Smooth muscle cell (in vitro differentiated cells): ENCODE results near the gene SMARCA4. TPM values are rescaled to one million over a fixed set of nuclear protein-coding genes. Genes with fewer than 3 reads are reported as not detected.

Experiments used
- DNase-seq: peaks from one replicate; lab custom pipeline; 2025; ENCODE audit not compliant: unreplicated experiment; lab: John Stamatoyannopoulos, UW
- H2AFZ ChIP-seq: fragments of 200-600 bp; sonication (generic); 2 replicates; pipeline ENCODE4 v1.6.0; 2016; ENCODE audit warnings: antibody characterized with exemption, low read depth, mild to moderate bottlenecking
- H3F3A ChIP-seq: fragments of 200-600 bp; sonication (generic); 2 replicates; pipeline ENCODE4 v1.6.0; 2017; ENCODE audit warnings: antibody characterized with exemption, low read depth
- H3K27ac ChIP-seq: fragments of 200-600 bp; sonication (generic); 2 replicates; pipeline ENCODE4 v1.5.1; 2016; ENCODE audit warnings: low read depth, mild to moderate bottlenecking
- H3K27me3 ChIP-seq: fragments of 200-600 bp; sonication (generic); 2 replicates; pipeline ENCODE4 v1.6.1; 2016; ENCODE audit warnings: low read depth, mild to moderate bottlenecking
- H3K36me3 ChIP-seq: fragments of 200-600 bp; sonication (generic); 2 replicates; pipeline ENCODE4 v1.5.1; 2016; ENCODE audit warnings: low read depth
- H3K4me1 ChIP-seq: fragments of 200-600 bp; sonication (generic); 2 replicates; pipeline ENCODE4 v1.5.1; 2016; ENCODE audit warnings: low read depth
- H3K4me2 ChIP-seq: fragments of 200-600 bp; sonication (generic); 2 replicates; pipeline ENCODE4 v1.6.0; 2016; ENCODE audit warnings: mild to moderate bottlenecking
- H3K4me3 ChIP-seq: fragments of 200-600 bp; sonication (generic); 2 replicates; pipeline ENCODE4 v1.5.1; 2016; ENCODE audit warnings: mild to moderate bottlenecking
- H3K79me2 ChIP-seq: fragments of 200-600 bp; sonication (generic); 2 replicates; pipeline ENCODE4 v1.6.0; 2016; ENCODE audit warnings: low read depth, mild to moderate bottlenecking
- H3K9ac ChIP-seq: fragments of 200-600 bp; sonication (generic); 2 replicates; pipeline ENCODE4 v1.6.0; 2016; ENCODE audit warnings: low read depth
- H3K9me3 ChIP-seq: fragments of 200-600 bp; sonication (generic); replicated peaks from 2 replicates; pipeline ENCODE4 v1.5.1; 2016; ENCODE audit warnings: low read depth
- H4K20me1 ChIP-seq: fragments of 200-600 bp; sonication (generic); 2 replicates; pipeline ENCODE4 v1.6.0; 2016; ENCODE audit warnings: low read depth
- CTCF ChIP-seq: fragments of 200-600 bp; sonication (generic); IDR thresholded peaks from 2 replicates; pipeline ENCODE4 v1.5.1; 2017; ENCODE audit warnings: borderline replicate concordance, mild to moderate bottlenecking, antibody characterized with exemption; ENCODE audit not compliant: insufficient read depth, poor library complexity, severe bottlenecking
- WGBS: methylation state at CpG from one replicate; pipeline ENCODE4 v1.1.7; 2016; ENCODE audit warnings: low lambda C conversion rate; 5-methylcytosine and 5-hydroxymethylcytosine counted together
- polyA plus RNA-seq: library from polyadenylated mRNA; unstranded; fragments of >200 nt; fragmentation: Nextera tagmentation; extraction: Ambion mirVana; gene quantifications from 2 replicates; pipeline ENCODE4 v1.2.1, GENCODE V29; 2016
- total RNA-seq: library from RNA; depleted of rRNA; stranded (reverse); fragments of >200 nt; gene quantifications from 2 replicates; pipeline ENCODE4 v1.2.3, GENCODE V29; 2014

The SMARCA4 gene
- total and polyA plus RNA-seq, 2 experiments from 2014 or later, result 59.6 to 100 TPM

- Histone ChIP-seq H3K36me3 (no peaks in the 10 kb centered on the region), H4K20me1 (peaks cover 38% of the 10 kb centered on the region), H3K9me3 (no peaks in the 10 kb centered on the region), H3F3A (no peaks in the 10 kb centered on the region), H3K4me2 (peak overlapping the region; percentile 99), H3K4me3 (peak overlapping the region; percentile 95), H3K79me2 (peaks cover 62% of the 10 kb centered on the region), H3K4me1 (peaks cover 16% of the 10 kb centered on the region), H3K27ac (peak overlapping the region; percentile 80), H3K9ac (peak overlapping the region; percentile 91), H3K27me3 (no peaks in the 10 kb centered on the region), H2AFZ (peak overlapping the region; percentile 86)
- no peak for DNase-seq
- 34% methylated on average over 23 of the region's 47 CpGs for whole genome bisulfite sequencing
- TF ChIP-seq CTCF, result no peak
Observed at GRCh38 chr19:10927730-10928562, 32.9 kb upstream of the SMARCA4 start.

GRCh38 chr19:10928563-10929401 lies 32.0 kb upstream of the SMARCA4 start, which contains the start of the genes TIMM29 and YIPF2:
Gene TIMM29 (plus strand): TSS chr19:10928811. CDS start chr19:10928823, 12 bp downstream.
Gene YIPF2 (minus strand): TSS chr19:10928639. CDS start chr19:10928410, 229 bp downstream.
- Histone ChIP-seq H3K79me2 (peaks cover 70% of the 10 kb centered on the region), H4K20me1 (peaks cover 31% of the 10 kb centered on the region), H3K27ac (peak within 1 kb of the TSS; percentile 80), H3F3A (no peaks in the 10 kb centered on the region), H3K9ac (peak within 1 kb of the TSS; percentile 91), H3K4me2 (peak within 1 kb of the TSS; percentile 99), H3K27me3 (no peaks in the 10 kb centered on the region), H3K36me3 (no peaks in the 10 kb centered on the region), H3K4me3 (peak within 1 kb of the TSS; percentile 95), H3K9me3 (no peaks in the 10 kb centered on the region), H2AFZ (peak within 1 kb of the TSS; percentile 86), H3K4me1 (peaks cover 16% of the 10 kb centered on the region)
- WGBS, result under 1% methylated on average over 85 of the region's 96 CpGs
- TF ChIP-seq CTCF, result no peak
- DNase-seq, result peak; percentile 72

DNA sequence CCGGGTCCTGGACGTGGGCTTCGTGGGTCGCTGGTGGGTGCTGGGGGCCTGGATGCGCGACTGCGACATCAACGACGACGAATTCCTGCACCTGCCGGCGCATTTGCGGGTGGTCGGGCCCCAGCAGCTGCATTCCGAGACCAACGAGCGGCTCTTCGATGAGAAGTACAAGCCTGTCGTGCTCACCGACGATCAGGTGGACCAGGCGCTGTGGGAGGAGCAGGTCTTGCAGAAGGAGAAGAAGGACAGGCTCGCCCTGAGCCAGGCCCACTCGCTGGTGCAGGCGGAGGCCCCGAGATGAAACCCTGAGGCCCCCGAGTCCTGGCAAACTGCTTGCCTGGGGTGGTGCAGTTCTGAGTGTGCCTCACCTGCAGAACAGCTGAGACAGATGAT lies 31.4 kb upstream of the SMARCA4 start:
- WGBS, result 15% methylated on average over 27 of the region's 27 CpGs
- no peaks in the 10 kb centered on the region for H3K27me3 ChIP-seq
- H3K4me2 ChIP-seq, result peak overlapping the region; percentile 99
- TF ChIP-seq CTCF, result no peak
- H3K9me3 ChIP-seq, result no peaks in the 10 kb centered on the region
- peaks cover 31% of the 10 kb centered on the region for H4K20me1 ChIP-seq
- H3F3A ChIP-seq, result no peaks in the 10 kb centered on the region
- H3K9ac ChIP-seq, result peak overlapping the region; percentile 91
- H3K27ac ChIP-seq, result peak overlapping the region; percentile 80
- no peak for DNase-seq
- peaks cover 70% of the 10 kb centered on the region for H3K79me2 ChIP-seq
- H2AFZ ChIP-seq, result no peak overlapping the region
- no peaks in the 10 kb centered on the region for H3K36me3 ChIP-seq
- peak overlapping the region; percentile 95 for H3K4me3 ChIP-seq
- peaks cover 16% of the 10 kb centered on the region for H3K4me1 ChIP-seq
